CD4-positive, alpha-beta T cell treated with Interleukin-1 beta for 1 hour (primary cell): ENCODE data around the gene RNF126.
"Not testable (repeated sequence)": the region's sequence is repeated elsewhere in the genome, so short reads cannot be mapped to it uniquely, and the experiment has no call there.

ENCODE experiments used
- DNase-seq, 2 donors: peaks; one replicate each; pipeline ENCODE4 v3.0.0-alpha.2; 2020 to 2022

Gene RNF126

DNA sequence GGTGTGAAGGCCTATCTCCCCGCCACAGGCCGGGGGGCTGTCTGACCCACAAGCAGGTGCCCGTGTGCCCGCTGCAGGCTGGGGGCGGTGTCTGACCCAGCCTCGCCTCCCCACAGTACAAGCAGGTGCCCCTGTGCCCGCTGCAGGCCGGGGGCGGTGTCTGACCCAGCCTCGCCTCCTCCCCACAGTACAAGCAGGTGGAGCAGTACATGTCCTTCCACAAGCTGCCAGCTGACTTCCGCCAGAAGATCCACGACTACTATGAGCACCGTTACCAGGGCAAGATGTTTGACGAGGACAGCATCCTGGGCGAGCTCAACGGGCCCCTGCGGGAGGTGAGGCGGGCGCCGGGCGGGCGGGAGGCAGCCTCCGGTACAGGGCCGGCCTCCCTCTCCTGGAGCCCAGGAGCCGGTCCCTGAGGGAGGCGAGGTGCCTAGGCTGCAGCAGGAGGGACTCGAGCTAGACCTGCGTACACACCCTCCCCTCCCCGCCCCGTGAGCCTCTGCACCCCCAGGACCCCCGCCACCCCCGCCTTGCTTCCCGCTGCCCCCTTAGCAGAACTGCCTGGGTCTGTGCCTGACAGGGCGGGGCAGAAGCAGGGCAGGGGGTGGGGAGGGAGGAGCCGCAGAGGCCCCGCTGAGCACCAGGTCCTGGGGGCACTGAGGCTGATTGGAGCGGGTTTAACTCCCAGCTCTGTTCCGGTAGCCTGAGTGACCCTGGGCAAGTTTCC lies 52.8 kb downstream of the RNF126 start:
- DNase-seq, result peak; percentile 36 to 56

DNA sequence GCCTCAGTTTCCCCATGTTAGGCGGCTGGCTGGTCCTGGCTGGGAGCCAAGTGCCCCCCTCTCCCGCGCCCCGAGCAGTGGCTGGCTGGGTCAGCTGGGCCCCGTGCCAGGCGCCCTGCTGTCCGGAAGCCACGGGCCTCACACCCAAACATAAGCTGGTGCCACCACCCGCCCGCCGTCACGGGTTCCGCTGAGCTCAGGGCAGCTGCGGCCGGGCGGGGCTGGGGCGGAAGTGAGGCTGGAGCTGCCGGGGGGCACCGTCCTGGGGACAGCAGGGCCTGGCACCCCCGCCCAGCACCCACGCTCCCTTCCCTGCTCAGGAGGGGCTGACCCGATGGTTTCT lies 54.0 kb downstream of the RNF126 start:
- DNase-seq, result peak in 1 of 2 donors; percentile 37

- no peak for DNase-seq
Measured at GRCh38 chr19:608155-609003, 54.6 kb downstream of the RNF126 start.

DNA sequence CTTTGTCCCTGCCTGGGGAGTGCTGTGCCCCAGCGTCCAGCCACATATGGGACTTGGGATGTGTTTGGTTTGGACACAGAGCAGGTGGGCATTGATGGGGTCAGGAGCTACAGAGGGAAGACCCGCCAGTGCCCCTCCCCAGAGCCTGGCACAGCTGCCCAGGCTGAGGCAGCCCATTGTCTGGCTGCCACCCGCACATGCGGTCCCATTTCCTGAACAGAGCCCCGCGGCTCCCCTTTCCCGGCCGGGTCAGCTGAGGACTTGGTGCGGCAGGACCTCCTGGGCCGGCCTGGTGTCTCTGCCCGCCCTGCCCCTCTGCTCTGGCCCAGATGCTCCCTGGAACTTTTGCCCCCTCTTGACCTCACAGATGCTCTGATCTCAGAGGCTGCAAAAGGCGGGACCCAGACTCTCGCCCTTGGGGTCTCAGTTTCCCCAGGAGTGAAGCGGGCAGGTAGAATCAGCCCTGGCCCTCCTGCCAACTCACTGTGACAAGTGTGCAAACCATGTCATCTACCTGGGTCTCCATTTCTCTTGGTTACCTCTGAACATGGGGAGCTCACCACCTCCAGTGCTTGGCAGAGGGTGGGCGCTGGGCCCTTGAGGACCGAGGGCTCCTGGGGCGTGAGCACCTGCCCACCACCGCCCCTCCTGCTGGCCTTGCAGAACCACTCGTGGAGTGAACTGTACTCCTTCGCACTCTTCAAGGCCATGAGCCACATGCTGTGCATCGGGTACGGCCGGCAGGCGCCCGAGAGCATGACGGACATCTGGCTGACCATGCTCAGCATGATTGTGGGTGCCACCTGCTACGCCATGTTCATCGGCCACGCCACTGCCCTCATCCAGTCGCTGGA lies 55.5 kb downstream of the RNF126 start:
- DNase-seq, result no peak

GRCh38 chr19:605061-605971 lies 57.7 kb downstream of the RNF126 start:
- not testable (repeated sequence) for DNase-seq

DNA sequence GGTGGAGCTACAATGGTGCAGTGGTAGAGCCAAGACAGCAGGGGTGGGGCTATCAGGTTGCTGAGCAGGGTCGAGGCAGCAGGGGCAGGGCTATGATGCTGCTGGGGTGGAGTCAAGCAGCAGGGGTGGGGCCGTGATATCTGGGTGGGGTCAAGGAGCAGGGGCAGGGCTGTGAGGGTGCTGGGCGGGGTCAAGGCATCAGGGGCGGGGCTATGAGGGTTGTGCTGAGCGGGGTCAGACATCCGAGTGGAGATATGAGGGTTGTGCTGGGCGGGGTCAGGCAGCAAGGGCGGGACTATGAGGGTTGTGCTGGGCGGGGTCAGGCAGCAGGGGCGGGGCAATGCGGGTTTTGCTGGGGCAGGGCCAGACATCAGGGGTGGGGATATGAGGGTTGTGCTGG lies 58.7 kb downstream of the RNF126 start:
- DNase-seq, result peak; percentile 30 to 33

DNA sequence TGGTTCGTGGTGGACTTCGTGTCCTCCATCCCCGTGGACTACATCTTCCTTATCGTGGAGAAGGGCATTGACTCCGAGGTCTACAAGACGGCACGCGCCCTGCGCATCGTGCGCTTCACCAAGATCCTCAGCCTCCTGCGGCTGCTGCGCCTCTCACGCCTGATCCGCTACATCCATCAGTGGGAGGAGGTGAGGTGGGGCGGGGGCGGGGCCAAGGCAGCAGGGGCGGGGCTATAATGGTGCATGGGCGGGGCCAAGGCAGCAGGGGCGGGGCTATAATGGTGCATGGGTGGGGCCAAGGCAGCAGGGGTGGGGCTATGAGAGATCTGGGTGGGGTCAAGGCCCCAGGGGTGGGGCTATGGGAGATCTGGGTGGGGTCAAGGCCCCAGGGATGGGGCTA lies 59.2 kb downstream of the RNF126 start:
- not testable (repeated sequence) for DNase-seq

DNA sequence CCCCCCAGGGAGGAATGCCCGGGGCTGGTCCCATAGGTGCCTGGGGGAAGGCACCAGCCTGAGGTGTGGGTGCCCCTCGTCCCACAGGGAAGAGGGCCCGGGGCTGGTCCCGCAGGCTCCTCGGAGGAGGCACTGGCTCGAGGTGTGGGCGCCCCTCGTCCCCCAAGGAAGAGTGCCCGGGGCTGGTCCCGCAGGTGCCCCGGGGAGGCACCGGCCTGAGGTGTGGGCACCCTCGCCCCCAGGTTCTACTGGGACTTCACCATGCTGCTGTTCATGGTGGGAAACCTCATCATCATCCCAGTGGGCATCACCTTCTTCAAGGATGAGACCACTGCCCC lies 59.7 kb downstream of the RNF126 start:
- DNase-seq, result not testable (repeated sequence)

GRCh38 chr19:602391-603301 lies 60.4 kb downstream of the RNF126 start:
- no peak for DNase-seq

DNA sequence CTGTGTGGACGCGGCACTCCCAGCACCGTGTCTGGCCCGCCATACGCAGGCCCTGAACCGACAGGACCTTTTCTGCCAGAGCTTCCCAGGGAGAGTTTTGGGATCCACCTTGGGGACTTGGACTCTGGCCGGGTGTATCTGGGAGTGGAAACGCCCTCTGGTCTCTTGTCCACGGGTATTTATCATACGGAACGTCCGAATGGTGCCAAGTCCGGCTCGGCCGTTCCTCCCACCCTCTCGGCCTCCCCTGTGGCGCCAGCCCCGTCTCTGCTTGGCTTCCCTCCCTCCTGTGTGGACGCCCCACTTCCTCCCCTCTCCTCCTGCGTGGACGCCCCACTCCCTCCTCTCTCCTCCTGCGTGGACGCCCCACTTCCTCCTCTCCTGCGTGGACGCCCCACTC lies 61.2 kb downstream of the RNF126 start:
- no peak for DNase-seq

GRCh38 chr19:601310-601709 lies 61.7 kb downstream of the RNF126 start:
- DNase-seq, result no peak
